Measurements from ENCODE around the gene GSC.
"Not testable (repeated sequence)": the region's sequence is repeated elsewhere in the genome, so short reads cannot be mapped to it uniquely, and the experiment has no call there.

Gene GSC

GRCh38 chr14:94771158-94771905 is 1.4 kb upstream of the GSC start:
- no peak for DNase-seq

- no peak for DNase-seq
Observed at GRCh38 chr14:94770815-94771157, 873 bp upstream of the GSC start.

GRCh38 chr14:94770251-94770749 is 387 bp upstream of the GSC start:
- no peak for DNase-seq

- peak; percentile 10 for DNase-seq
Observed at GRCh38 chr14:94768521-94769390, 1.2 kb downstream of the GSC start.

- no peak for DNase-seq
Observed at GRCh38 chr14:94768141-94768520, 1.8 kb downstream of the GSC start.

GRCh38 chr14:94767321-94767878 is 2.5 kb downstream of the GSC start:
- no peak for DNase-seq

GRCh38 chr14:94764573-94764972 is 5.3 kb downstream of the GSC start:
- no peak for DNase-seq

GRCh38 chr14:94762431-94762830 is 7.5 kb downstream of the GSC start:
- DNase-seq = no peak

- no peak for DNase-seq
Observed at GRCh38 chr14:94761997-94762377, 7.9 kb downstream of the GSC start.

GRCh38 chr14:94761348-94761996 is 8.4 kb downstream of the GSC start:
- no peak for DNase-seq

- DNase-seq = no peak
Observed at GRCh38 chr14:94756310-94756882, 13.5 kb downstream of the GSC start.

- DNase-seq = no peak
Observed at GRCh38 chr14:94754391-94754942, 15.4 kb downstream of the GSC start.

- no peak for DNase-seq
Observed at GRCh38 chr14:94752591-94753436, 17.1 kb downstream of the GSC start.

GRCh38 chr14:94751956-94752355 is 18.0 kb downstream of the GSC start:
- DNase-seq = no peak

- no peak for DNase-seq
Observed at GRCh38 chr14:94751321-94751720, 18.6 kb downstream of the GSC start.

GRCh38 chr14:94750371-94750770 is 19.5 kb downstream of the GSC start:
- no peak for DNase-seq

GRCh38 chr14:94748667-94749347 is 21.1 kb downstream of the GSC start:
- no peak for DNase-seq

GRCh38 chr14:94747739-94748138 is 22.2 kb downstream of the GSC start:
- DNase-seq = no peak

- not testable (repeated sequence) for DNase-seq
Observed at GRCh38 chr14:94747153-94747552, 22.8 kb downstream of the GSC start.

- DNase-seq = no peak
Observed at GRCh38 chr14:94746131-94746530, 23.8 kb downstream of the GSC start.

GRCh38 chr14:94738751-94739150 is 31.2 kb downstream of the GSC start:
- DNase-seq = no peak

Measured in CD4-positive, alpha-beta T cell treated with Interleukin-12 subunit alpha and Interleukin-12 subunit beta, for 1 hour (primary cell).